DOHH2 (cell line): ENCODE results near the gene PTGFR.

Source experiments
- H3F3A ChIP-seq: fragments of 200-600 bp; sonication (generic), shearing (Covaris generic); 2 replicates; pipeline ENCODE4 v1.6.0; 2016; ENCODE audit warnings: antibody characterized with exemption, mild to moderate bottlenecking; ENCODE audit not compliant: control insufficient read depth, insufficient read depth
- H3K27ac ChIP-seq: fragments of 200-600 bp; sonication (generic); 2 replicates; pipeline ENCODE4 v1.5.1; 2014; ENCODE audit warnings: low read depth, mild to moderate bottlenecking, low read length, moderate library complexity
- H3K27me3 ChIP-seq: fragments of 200-600 bp; sonication (generic); 2 replicates; pipeline ENCODE4 v1.6.1; 2014; ENCODE audit warnings: mild to moderate bottlenecking, low read length, mixed read lengths; ENCODE audit not compliant: control insufficient read depth
- H3K36me3 ChIP-seq: fragments of 200-600 bp; sonication (generic); 2 replicates; pipeline ENCODE4 v1.6.1; 2014; ENCODE audit warnings: mild to moderate bottlenecking, low read length, moderate library complexity, mixed read lengths; ENCODE audit not compliant: control insufficient read depth
- H3K4me1 ChIP-seq: fragments of 200-600 bp; sonication (generic); 2 replicates; pipeline ENCODE4 v1.6.1; 2014; ENCODE audit warnings: mild to moderate bottlenecking, low read length, mixed read lengths; ENCODE audit not compliant: control insufficient read depth
- H3K4me2 ChIP-seq: fragments of 200-600 bp; sonication (generic); 2 replicates; pipeline ENCODE4 v1.6.0; 2014; ENCODE audit warnings: mild to moderate bottlenecking, low read length, moderate library complexity
- H3K4me3 ChIP-seq: fragments of 200-600 bp; sonication (generic); 2 replicates; pipeline ENCODE4 v1.5.1; 2014; ENCODE audit warnings: mild to moderate bottlenecking, low read length, mixed read lengths
- H3K79me2 ChIP-seq: fragments of 200-600 bp; sonication (generic); 2 replicates; pipeline ENCODE4 v1.6.1; 2014; ENCODE audit warnings: mild to moderate bottlenecking, low read length, mixed read lengths; ENCODE audit not compliant: control insufficient read depth
- H3K9me2 ChIP-seq: fragments of 200-600 bp; sonication (generic); replicated peaks from 2 replicates; pipeline ENCODE4 v1.6.1; 2014; ENCODE audit warnings: mild to moderate bottlenecking, low read length, mixed read lengths; ENCODE audit not compliant: control insufficient read depth
- H3K9me3 ChIP-seq: fragments of 200-600 bp; sonication (generic); 2 replicates; pipeline ENCODE4 v1.6.1; 2014; ENCODE audit warnings: antibody characterized with exemption, low read length, mixed read lengths; ENCODE audit not compliant: control insufficient read depth, insufficient read depth
- H4K20me1 ChIP-seq: fragments of 200-600 bp; sonication (generic); 2 replicates; pipeline ENCODE4 v1.6.0; 2014; ENCODE audit warnings: low read depth, mild to moderate bottlenecking, antibody characterized with exemption, low read length, moderate library complexity; ENCODE audit not compliant: control insufficient read depth, insufficient read depth
- EZH2phosphoT487 ChIP-seq: fragments of 200-600 bp; sonication (generic); IDR thresholded peaks from 2 replicates; pipeline ENCODE4 v1.6.1; 2017; ENCODE audit warnings: borderline replicate concordance, mild to moderate bottlenecking, antibody characterized with exemption, low read length, moderate library complexity, mixed read lengths
- TF ChIP-seq, protein P1 (sequence below): fragments of 200-600 bp; sonication (generic); IDR thresholded peaks from one replicate; pipeline ENCODE4 v1.5.1; 2014; ENCODE audit warnings: antibody characterized with exemption, mild to moderate bottlenecking, low read depth, low read length; ENCODE audit not compliant: poor library complexity, severe bottlenecking

The PTGFR gene

DNA sequence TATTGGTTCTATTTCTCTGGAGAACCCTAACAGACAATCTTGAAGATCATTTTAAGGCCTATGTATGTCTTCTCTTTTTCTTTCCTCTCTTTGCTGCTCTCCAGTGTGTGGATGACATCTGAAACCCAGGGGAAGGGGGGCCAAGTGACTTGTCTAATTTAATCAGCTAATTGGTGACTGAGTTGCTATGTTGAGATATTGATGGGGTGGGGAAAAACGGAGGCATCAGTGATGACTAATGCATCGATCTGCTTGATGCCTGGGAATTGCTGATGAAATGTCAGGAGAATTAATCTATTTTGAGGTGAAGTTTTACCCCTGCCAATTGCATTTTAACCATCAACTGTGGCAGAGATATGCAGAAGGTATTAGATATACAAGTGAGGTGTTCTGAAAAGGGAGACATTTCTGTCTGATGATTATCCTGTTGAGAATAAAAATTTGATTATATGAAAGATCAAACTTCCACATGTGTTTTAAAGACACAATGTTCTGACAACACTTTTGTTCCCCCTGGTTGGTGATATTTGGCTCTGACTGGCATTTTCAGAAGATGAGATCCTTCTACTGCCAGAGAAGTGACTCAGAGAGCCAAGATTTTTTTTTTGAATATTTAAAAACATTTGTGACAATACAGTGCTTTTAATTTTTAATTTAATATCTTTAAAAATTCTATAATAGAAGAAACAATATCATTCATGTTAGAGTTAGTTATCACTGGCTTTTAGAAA is 18.7 kb upstream of the PTGFR start:
- no peaks in the 10 kb centered on the region for H3K9me2 ChIP-seq
- TF ChIP-seq EZH2phosphoT487: no peak
- TF ChIP-seq, protein P1, sequence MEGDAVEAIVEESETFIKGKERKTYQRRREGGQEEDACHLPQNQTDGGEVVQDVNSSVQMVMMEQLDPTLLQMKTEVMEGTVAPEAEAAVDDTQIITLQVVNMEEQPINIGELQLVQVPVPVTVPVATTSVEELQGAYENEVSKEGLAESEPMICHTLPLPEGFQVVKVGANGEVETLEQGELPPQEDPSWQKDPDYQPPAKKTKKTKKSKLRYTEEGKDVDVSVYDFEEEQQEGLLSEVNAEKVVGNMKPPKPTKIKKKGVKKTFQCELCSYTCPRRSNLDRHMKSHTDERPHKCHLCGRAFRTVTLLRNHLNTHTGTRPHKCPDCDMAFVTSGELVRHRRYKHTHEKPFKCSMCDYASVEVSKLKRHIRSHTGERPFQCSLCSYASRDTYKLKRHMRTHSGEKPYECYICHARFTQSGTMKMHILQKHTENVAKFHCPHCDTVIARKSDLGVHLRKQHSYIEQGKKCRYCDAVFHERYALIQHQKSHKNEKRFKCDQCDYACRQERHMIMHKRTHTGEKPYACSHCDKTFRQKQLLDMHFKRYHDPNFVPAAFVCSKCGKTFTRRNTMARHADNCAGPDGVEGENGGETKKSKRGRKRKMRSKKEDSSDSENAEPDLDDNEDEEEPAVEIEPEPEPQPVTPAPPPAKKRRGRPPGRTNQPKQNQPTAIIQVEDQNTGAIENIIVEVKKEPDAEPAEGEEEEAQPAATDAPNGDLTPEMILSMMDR: no peak
- no peak overlapping the region for H3K4me2 ChIP-seq
- no peaks in the 10 kb centered on the region for H4K20me1 ChIP-seq
- no peaks in the 10 kb centered on the region for H3K9me3 ChIP-seq
- no peaks in the 10 kb centered on the region for H3K27me3 ChIP-seq
- H3F3A ChIP-seq: no peaks in the 10 kb centered on the region
- H3K36me3 ChIP-seq: no peaks in the 10 kb centered on the region
- H3K4me1 ChIP-seq: no peaks in the 10 kb centered on the region
- no peak overlapping the region for H3K27ac ChIP-seq
- no peak overlapping the region for H3K4me3 ChIP-seq
- no peaks in the 10 kb centered on the region for H3K79me2 ChIP-seq

DNA sequence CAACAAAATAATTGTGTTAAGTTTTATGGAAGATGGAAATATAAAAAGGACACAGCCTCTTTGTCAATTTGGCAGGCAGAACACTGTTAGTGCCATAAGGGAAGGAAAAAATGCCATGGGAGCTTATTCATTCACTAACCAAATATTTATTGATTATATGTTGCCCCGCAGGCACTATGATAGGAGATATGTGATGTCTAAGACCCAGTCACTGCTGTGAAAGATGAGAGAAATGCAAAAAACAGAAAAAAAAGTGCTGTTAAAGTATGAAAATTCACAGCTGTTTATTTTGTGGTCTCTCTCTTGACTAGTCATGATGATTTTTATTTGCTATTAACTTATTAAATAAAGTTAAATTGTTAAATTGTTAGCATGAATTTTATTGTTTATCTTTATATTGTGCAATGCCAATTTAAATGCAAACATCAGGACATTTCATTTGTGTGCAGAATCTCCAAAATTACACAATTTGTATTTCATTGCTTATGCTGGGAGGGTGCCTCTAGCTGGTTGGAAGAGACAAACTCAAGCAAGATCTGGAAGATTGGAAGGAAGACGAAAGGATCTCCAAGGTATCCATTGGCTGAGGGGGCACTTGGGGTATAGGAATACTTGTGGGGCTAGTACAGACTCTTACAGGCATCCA is 17.8 kb upstream of the PTGFR start:
- Histone ChIP-seq H3K27ac (no peak overlapping the region), H3K27me3 (no peaks in the 10 kb centered on the region), H3K9me2 (no peaks in the 10 kb centered on the region), H3K9me3 (no peaks in the 10 kb centered on the region), H3K4me2 (no peak overlapping the region), H3K36me3 (no peaks in the 10 kb centered on the region), H3K79me2 (no peaks in the 10 kb centered on the region), H3K4me1 (no peaks in the 10 kb centered on the region), H4K20me1 (no peaks in the 10 kb centered on the region), H3K4me3 (no peak overlapping the region), H3F3A (no peaks in the 10 kb centered on the region)
- TF ChIP-seq, protein P1: no peak
- TF ChIP-seq EZH2phosphoT487: no peak

DNA sequence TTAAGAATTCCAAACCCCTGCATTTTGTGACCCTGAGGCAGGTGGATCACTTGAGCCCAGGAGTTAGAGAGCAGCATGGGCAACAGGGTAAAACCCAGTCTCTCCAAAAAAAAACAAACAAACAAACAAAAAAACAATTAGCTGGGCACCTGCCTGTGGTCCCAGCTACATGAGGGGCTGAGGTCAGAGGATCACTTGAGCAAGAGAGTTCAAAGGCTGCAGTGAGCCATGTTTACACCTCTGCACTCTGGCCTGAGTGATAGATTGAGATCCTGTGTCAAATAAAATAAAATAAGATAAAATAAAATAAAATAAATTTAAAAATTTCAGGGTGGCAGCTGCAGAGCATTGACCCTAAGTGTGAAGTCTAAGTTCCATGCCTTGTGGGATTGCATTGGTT is 16.7 kb upstream of the PTGFR start:
- Histone ChIP-seq H3K9me2 (no peaks in the 10 kb centered on the region), H3K27me3 (no peaks in the 10 kb centered on the region), H3K9me3 (no peaks in the 10 kb centered on the region), H3K4me3 (no peak overlapping the region), H4K20me1 (no peaks in the 10 kb centered on the region), H3K4me2 (no peak overlapping the region), H3F3A (no peaks in the 10 kb centered on the region), H3K79me2 (no peaks in the 10 kb centered on the region), H3K36me3 (no peaks in the 10 kb centered on the region), H3K4me1 (no peaks in the 10 kb centered on the region), H3K27ac (no peak overlapping the region)
- no peak for TF ChIP-seq EZH2phosphoT487
- TF ChIP-seq, protein P1: no peak
